Activated CD4-positive, alpha-beta T cell treated with anti-CD3 and anti-CD28 coated beads, Interleukin-2, amount 10 ng/mL, durations not matched to agents 24 days and 14 days (primary cell): ENCODE results near the gene KCNIP1. TPM values are rescaled to one million over a fixed set of nuclear protein-coding genes. Genes with fewer than 3 reads are reported as not detected.

Experiments
- DNase-seq: peaks from one replicate; pipeline ENCODE4 v3.0.0; 2022
- H3K27ac Mint-ChIP-seq: one replicate; pipeline ENCODE4 v1.8.0; 2022; ENCODE audit warnings: mild to moderate bottlenecking, mixed read lengths
- H3K27me3 Mint-ChIP-seq: one replicate; pipeline ENCODE4 v1.8.0; 2022; ENCODE audit warnings: mixed read lengths
- H3K36me3 Mint-ChIP-seq: one replicate; pipeline ENCODE4 v1.8.0; 2022; ENCODE audit warnings: low read depth, mild to moderate bottlenecking, mixed read lengths
- H3K4me1 Mint-ChIP-seq: one replicate; pipeline ENCODE4 v1.8.0; 2021; ENCODE audit warnings: mixed read lengths
- H3K4me3 Mint-ChIP-seq: one replicate; pipeline ENCODE4 v1.8.0; 2022; ENCODE audit warnings: mild to moderate bottlenecking, moderate library complexity, mixed read lengths
- H3K9me3 Mint-ChIP-seq: one replicate; pipeline ENCODE4 v1.8.0; 2021; ENCODE audit warnings: mixed read lengths
- intact Hi-C: fragments of 100-400 bp; cut with micrococcal nuclease; formaldehyde crosslinking; loops from one replicate; pipeline ENCODE4 v1.15.1; 2023
- total RNA-seq: library from RNA; stranded (reverse); gene quantifications from 2 replicates; pipeline ENCODE4 v1.2.3, GENCODE V29; 2022

Gene KCNIP1
- total RNA-seq, 1 donor from 2014 or later, result not detected

DNA sequence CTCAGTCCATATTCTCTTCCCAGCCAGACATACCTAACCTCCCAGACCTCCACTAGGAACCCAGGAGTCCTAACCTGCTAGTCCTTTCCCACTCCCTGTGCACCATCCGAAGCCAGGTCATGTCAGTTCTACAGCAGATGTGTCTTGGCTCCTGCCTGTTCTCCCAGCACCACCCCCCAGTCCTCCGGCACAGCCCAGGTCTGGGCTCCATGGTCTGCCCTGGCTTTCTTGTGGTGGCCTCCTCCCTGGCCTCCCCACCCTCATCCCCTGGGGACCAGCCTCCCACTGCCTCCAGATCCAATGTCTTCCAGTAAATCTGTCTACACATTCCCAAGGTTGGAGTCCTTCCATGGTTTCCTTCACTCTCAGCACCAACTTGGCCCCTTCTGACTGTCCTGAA, 20.0 kb downstream of the KCNIP1 start:
- no peak for DNase-seq
- no peaks in the 10 kb centered on the region for H3K36me3 Mint-ChIP-seq
- H3K9me3 Mint-ChIP-seq, result no peaks in the 10 kb centered on the region
- H3K4me3 Mint-ChIP-seq, result no peak overlapping the region
- peaks cover 3% of the 10 kb centered on the region for H3K27me3 Mint-ChIP-seq
- intact Hi-C loops, result no loop called here
- no peaks in the 10 kb centered on the region for H3K4me1 Mint-ChIP-seq
- no peak overlapping the region for H3K27ac Mint-ChIP-seq

DNA sequence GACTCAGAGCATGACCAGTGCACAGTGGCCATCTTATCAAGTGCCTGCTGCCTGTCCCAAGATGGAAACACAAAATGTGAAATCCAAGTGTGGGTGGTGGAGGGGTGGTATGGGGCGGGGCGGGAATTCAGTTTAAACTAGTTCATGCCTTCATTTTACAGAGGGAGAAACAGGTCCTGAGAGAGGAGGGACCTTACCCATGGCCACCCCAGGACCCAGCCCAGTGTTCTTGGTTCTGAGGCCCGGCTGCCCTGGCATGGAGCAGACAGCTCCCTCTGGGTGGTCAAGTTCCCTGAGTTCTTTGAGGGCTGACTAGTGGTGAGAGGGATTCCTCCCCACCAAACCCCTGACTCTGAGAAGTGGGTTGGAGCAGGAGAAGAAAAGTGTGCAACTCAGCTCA, 20.8 kb downstream of the KCNIP1 start:
- Mint-ChIP-seq H3K4me1 (no peaks in the 10 kb centered on the region), H3K4me3 (no peak overlapping the region), H3K9me3 (no peaks in the 10 kb centered on the region), H3K27ac (no peak overlapping the region), H3K27me3 (peaks cover 3% of the 10 kb centered on the region), H3K36me3 (no peaks in the 10 kb centered on the region)
- no peak for DNase-seq
- intact Hi-C loops, result no loop called here

DNA sequence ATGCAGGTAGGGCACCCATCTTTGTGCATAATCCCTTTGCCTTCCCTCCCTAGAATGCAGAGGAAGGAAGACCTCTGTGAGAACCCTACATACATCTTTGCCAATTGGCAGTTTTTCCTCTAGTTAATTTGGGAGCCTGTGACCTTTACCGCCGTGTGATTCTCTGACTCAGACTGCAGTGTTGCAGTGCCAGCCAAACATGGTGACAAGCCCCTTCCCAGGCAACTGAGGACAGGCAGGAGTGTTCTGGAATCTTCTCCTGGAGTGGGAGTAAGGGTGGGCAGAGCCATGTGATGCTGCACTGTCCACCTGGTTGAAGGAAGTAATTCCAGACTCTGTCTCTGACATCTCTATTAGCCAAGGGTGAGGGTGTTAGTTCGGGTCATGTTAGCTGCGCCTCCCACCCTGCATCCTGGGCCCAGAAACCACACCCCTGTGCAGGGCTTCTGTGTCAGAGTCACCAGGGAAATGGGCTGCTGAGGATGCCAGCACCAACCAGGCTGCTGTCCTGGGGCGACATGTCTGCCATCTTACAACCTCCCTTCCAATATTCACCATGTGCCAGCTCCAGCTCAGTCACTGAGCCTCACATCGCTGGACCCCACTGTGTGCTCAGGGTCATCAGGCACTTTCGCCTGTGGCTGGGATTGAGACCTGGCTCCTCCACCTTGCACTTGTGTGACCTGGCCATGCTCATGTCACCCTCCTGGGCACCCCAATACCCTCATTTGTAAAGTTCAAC, 21.8 kb downstream of the KCNIP1 start:
- no peaks in the 10 kb centered on the region for H3K36me3 Mint-ChIP-seq
- no peaks in the 10 kb centered on the region for H3K9me3 Mint-ChIP-seq

GRCh38 chr5:170527991-170528390, 24.2 kb downstream of the KCNIP1 start:
- Mint-ChIP-seq H3K4me3 (no peak overlapping the region), H3K36me3 (no peaks in the 10 kb centered on the region), H3K27ac (no peak overlapping the region), H3K27me3 (peaks cover 3% of the 10 kb centered on the region), H3K4me1 (no peaks in the 10 kb centered on the region), H3K9me3 (no peaks in the 10 kb centered on the region)
- intact Hi-C loops, result no loop called here
- no peak for DNase-seq

More for the DNA sequence above, 21.8 kb downstream of the KCNIP1 start:
- Mint-ChIP-seq H3K27ac (no peak overlapping the region), H3K4me1 (no peaks in the 10 kb centered on the region), H3K4me3 (no peak overlapping the region), H3K27me3 (peaks cover 3% of the 10 kb centered on the region)
- intact Hi-C loops, result no loop called here
- no peak for DNase-seq

- H3K4me1 Mint-ChIP-seq, result no peaks in the 10 kb centered on the region
- intact Hi-C loops, result no loop called here
- H3K27me3 Mint-ChIP-seq, result peaks cover 2% of the 10 kb centered on the region
- H3K27ac Mint-ChIP-seq, result no peak overlapping the region
- H3K9me3 Mint-ChIP-seq, result no peaks in the 10 kb centered on the region
- no peak for DNase-seq
- no peaks in the 10 kb centered on the region for H3K36me3 Mint-ChIP-seq
- H3K4me3 Mint-ChIP-seq, result no peak overlapping the region
Observed at GRCh38 chr5:170528976-170529375, 25.2 kb downstream of the KCNIP1 start.

GRCh38 chr5:170532935-170533334, 29.1 kb downstream of the KCNIP1 start:
- Mint-ChIP-seq H3K27me3 (peaks cover 4% of the 10 kb centered on the region), H3K9me3 (no peaks in the 10 kb centered on the region), H3K36me3 (no peaks in the 10 kb centered on the region), H3K27ac (no peak overlapping the region), H3K4me1 (no peaks in the 10 kb centered on the region), H3K4me3 (no peak overlapping the region)
- DNase-seq, result no peak
- intact Hi-C loops, result no loop called here

DNA sequence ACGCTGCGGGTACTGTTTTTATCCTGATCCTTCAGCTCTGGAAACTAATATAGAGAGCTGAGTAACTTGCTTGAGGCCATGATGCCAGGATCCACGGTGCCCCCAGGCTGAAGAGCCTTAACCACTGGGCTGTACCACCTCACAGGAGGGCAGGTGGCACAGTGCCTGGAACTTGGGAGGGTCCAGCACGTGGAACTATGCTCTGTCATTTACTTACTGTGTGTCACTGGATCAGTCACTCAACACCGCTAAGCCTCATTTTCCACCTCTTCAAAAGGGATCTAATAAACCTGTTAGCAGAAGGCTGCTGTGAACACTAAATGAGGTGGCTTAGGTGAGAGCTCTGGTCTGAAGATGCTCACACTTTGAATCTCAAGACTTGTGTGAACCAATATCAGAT, 29.6 kb downstream of the KCNIP1 start:
- Mint-ChIP-seq H3K27ac (no peak overlapping the region), H3K4me3 (no peak overlapping the region), H3K9me3 (no peaks in the 10 kb centered on the region), H3K36me3 (no peaks in the 10 kb centered on the region), H3K27me3 (peaks cover 4% of the 10 kb centered on the region), H3K4me1 (no peaks in the 10 kb centered on the region)
- no peak for DNase-seq
- intact Hi-C loops, result no loop called here

- Mint-ChIP-seq H3K4me3 (no peak overlapping the region), H3K9me3 (no peaks in the 10 kb centered on the region), H3K36me3 (no peaks in the 10 kb centered on the region), H3K27me3 (peaks cover 9% of the 10 kb centered on the region), H3K27ac (no peak overlapping the region), H3K4me1 (no peaks in the 10 kb centered on the region)
- no peak for DNase-seq
- intact Hi-C loops, result no loop called here
Observed at GRCh38 chr5:170534177-170534576, 30.4 kb downstream of the KCNIP1 start.

GRCh38 chr5:170534941-170535340, 31.1 kb downstream of the KCNIP1 start:
- intact Hi-C loops, result no loop called here

DNA sequence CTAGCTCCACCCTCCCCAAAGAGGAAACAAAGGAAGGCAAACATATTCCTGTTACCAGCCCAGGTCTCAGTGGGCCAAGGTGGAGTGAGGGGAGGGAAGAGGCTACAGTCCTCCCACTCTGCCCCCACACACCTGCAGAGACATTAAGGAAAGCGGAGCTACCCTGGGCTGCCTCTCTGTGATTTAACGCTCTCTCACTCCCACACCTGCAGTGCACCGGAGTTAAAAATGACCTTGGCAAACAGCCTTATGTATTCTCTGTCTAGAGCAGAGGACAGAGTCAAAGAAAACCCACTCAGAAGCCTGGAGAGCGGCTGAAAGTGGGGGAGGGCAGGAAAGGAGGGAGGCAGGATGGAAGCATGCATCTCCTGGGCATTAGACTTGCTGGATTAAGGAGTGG, 32.7 kb downstream of the KCNIP1 start:
- H3K4me3 Mint-ChIP-seq, result no peak overlapping the region
- H3K27ac Mint-ChIP-seq, result no peak overlapping the region
- intact Hi-C loops, result no loop called here
- no peaks in the 10 kb centered on the region for H3K36me3 Mint-ChIP-seq
- H3K27me3 Mint-ChIP-seq, result peaks cover 9% of the 10 kb centered on the region
- DNase-seq, result no peak
- H3K4me1 Mint-ChIP-seq, result no peaks in the 10 kb centered on the region
- no peaks in the 10 kb centered on the region for H3K9me3 Mint-ChIP-seq

More at GRCh38 chr5:170534941-170535340, 31.1 kb downstream of the KCNIP1 start:
- H3K27ac Mint-ChIP-seq, result no peak overlapping the region
- peaks cover 9% of the 10 kb centered on the region for H3K27me3 Mint-ChIP-seq
- no peaks in the 10 kb centered on the region for H3K4me1 Mint-ChIP-seq
- H3K36me3 Mint-ChIP-seq, result no peaks in the 10 kb centered on the region
- H3K9me3 Mint-ChIP-seq, result no peaks in the 10 kb centered on the region
- DNase-seq, result no peak
- H3K4me3 Mint-ChIP-seq, result no peak overlapping the region

DNA sequence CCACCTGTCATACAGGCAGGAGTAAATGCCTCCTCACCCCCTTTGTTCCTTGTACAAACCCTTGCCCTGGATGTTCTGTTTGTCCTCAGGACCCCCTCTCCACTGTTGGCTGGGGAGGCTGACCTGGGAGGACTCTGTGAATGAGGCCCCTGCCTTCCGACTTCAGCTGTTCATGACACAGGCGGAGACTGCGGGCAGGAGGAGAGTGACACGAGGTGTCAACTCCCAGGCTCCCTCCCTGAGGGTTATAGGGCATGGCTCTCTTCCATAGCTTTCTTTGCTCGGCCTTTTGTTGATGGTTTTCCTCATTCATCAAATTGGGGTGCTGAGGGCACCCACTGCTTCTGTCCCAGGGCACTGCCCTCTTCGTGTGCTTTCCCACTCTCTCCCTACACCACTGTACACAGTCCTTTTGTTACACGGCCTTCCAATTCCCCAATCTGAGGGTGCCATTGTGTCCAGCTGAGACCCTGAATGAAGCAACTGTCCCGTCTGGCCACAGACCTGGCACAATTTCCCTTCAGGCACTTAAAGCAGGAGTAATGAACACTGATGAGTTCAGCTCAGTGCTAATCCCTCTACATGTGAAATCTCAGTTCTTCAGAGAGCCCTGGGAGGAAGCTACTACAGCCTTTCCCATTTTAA, 33.8 kb downstream of the KCNIP1 start:
- no peak for DNase-seq
- no peaks in the 10 kb centered on the region for H3K4me1 Mint-ChIP-seq
- no peaks in the 10 kb centered on the region for H3K36me3 Mint-ChIP-seq
- H3K27me3 Mint-ChIP-seq, result peaks cover 9% of the 10 kb centered on the region
- no peaks in the 10 kb centered on the region for H3K9me3 Mint-ChIP-seq
- no peak overlapping the region for H3K4me3 Mint-ChIP-seq
- H3K27ac Mint-ChIP-seq, result no peak overlapping the region
- intact Hi-C loops, result no loop called here

DNA sequence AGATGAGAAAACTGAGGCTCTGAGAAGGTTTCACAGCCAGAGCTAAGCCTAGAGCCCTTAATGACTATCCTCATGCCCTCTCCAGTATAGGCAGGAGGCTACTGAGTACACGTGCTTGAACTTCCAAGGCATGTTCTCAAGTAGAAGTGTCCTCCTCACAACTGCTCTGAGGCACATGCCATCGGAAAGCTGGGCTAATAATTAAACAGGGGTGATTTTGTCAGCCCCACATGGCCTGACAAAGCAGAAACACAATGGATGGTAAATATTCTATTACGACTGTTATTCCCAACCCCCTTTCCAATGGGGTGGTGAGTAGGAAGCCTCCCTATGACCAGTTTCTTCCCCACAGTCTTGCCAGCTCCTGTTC, 34.3 kb downstream of the KCNIP1 start:
- no peak for DNase-seq
- Mint-ChIP-seq H3K9me3 (no peaks in the 10 kb centered on the region), H3K4me3 (no peak overlapping the region), H3K4me1 (no peaks in the 10 kb centered on the region), H3K27me3 (peaks cover 9% of the 10 kb centered on the region), H3K27ac (no peak overlapping the region), H3K36me3 (no peaks in the 10 kb centered on the region)
- intact Hi-C loops, result no loop called here

DNA sequence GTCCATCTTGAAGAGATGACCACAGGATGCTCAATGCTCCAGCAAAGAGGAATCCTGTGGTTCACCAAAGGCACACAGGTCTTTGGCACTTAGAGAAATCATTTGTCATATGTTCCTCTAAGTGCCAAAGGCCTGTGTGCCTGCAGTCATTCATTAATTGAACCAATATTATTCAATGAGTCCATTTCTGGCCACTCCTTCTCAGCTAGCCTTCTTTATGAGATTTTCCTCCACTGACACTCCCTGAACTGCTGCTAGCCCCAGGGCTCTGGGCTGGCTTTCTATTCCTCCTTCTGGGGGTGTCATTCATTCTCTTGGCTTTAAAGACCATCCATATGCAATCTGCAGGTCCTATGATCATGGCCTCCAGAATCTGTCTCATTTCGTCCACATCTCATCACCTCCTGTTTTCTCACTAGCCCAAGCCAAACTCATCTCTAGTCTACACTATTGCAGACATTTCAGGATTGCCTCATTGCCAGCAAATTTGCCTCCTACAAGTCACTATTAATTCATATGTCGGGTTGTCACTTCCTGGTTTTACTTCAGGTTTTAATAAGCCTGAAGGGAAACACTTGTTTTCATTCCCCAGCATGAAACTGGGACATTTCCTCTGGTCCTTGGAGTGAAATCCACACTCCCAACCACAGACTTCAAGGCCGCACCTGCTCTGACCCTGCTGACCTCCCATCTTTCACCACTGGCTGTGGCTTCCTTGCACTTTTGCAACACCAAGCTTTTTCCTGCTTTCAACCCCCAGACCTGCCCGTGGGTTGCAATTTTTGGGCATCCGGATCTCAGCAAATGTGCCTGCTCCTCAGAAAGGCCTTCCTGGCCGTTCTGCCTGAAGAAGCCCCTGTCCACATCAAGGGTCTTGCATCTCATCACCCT, 35.1 kb downstream of the KCNIP1 start:
- Mint-ChIP-seq H3K27me3 (peaks cover 9% of the 10 kb centered on the region), H3K27ac (no peak overlapping the region), H3K4me1 (no peaks in the 10 kb centered on the region), H3K4me3 (no peak overlapping the region), H3K9me3 (no peaks in the 10 kb centered on the region), H3K36me3 (no peaks in the 10 kb centered on the region)
- intact Hi-C loops, result no loop called here
- no peak for DNase-seq

DNA sequence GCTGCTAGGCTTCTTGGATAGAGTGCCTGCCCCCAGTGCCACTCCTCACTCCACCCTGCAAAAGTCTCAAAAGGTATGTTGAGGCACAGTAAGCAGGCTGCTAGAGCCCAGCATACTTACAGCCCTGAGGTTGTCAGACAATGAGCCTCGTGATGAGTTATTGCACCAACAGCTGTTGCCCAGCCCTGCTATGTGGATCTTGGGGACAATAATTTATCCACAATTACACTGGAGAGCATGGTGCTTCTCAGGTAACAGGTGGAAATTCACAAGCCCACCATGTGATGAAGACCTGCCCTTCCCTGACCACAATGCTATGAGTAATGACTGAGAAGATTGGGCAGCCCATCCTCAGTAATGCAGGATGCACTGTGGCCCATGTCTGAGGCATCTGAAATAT, 36.5 kb downstream of the KCNIP1 start:
- no peaks in the 10 kb centered on the region for H3K4me1 Mint-ChIP-seq
- H3K4me3 Mint-ChIP-seq, result no peak overlapping the region
- H3K27me3 Mint-ChIP-seq, result peaks cover 12% of the 10 kb centered on the region
- intact Hi-C loops, result no loop called here
- peaks cover 4% of the 10 kb centered on the region for H3K9me3 Mint-ChIP-seq
- no peak overlapping the region for H3K27ac Mint-ChIP-seq
- H3K36me3 Mint-ChIP-seq, result no peaks in the 10 kb centered on the region
- no peak for DNase-seq
